HEK293 (cell line): ENCODE results near the gene KNG1.

ENCODE experiments used
- CTCF ChIA-PET: fragments of 350-600 bp; formaldehyde crosslinking; extraction: SDS; loops from one replicate; lab custom pipeline; 2021; ENCODE audit warnings: antibody characterized with exemption; lab: Yijun Ruan, JAX
- POLR2A ChIA-PET: fragments of 300-600 bp; formaldehyde crosslinking; extraction: SDS; loops from one replicate; lab custom pipeline; 2020; ENCODE audit warnings: antibody characterized with exemption, inconsistent platforms; lab: Yijun Ruan, JAX
- H3K27ac ChIP-seq: fragments of 200-500 bp; sonication (Bioruptor generic); 2 replicates; pipeline ENCODE4 v1.5.1; 2014; ENCODE audit warnings: low read depth, low read length, control low read depth, inconsistent platforms; ENCODE audit errors: extremely low read depth
- H3K36me3 ChIP-seq, 2 experiments: fragments of 200-500 bp in 1 of 2; sonication (Bioruptor generic) in 1 of 2; 1 replicate in 1 of 2; 2 replicates in 1 of 2; pipeline ENCODE4 v1.5.1; 2014 to 2017; ENCODE audit warnings: inconsistent platforms in 2 of 2, low read length in 2 of 2; ENCODE audit not compliant: control insufficient read depth in 2 of 2, insufficient read depth in 1 of 2
- H3K4me1 ChIP-seq: fragments of 200-500 bp; sonication (Bioruptor generic); 2 replicates; pipeline ENCODE4 v1.5.1; 2014; ENCODE audit warnings: mild to moderate bottlenecking, low read length, inconsistent platforms; ENCODE audit not compliant: control insufficient read depth, insufficient read depth
- H3K4me3 ChIP-seq: 2 replicates; pipeline ENCODE4 v1.5.1; 2011; ENCODE audit warnings: low read depth, mild to moderate bottlenecking, control low read depth, low read length, moderate library complexity
- H3K9me3 ChIP-seq: fragments of 200-500 bp; sonication (Bioruptor generic); 2 replicates; pipeline ENCODE4 v1.5.1; 2014; ENCODE audit warnings: low read depth, low read length, inconsistent platforms; ENCODE audit not compliant: control insufficient read depth, insufficient read depth
- ELK4 ChIP-seq: IDR thresholded peaks from 2 replicates; pipeline ENCODE4 v1.6.1; 2011; ENCODE audit warnings: mild to moderate bottlenecking, low read depth, low read length, borderline replicate concordance
- GLIS1 ChIP-seq: fragments of 450-650 bp; formaldehyde crosslinking; IDR thresholded peaks from 2 replicates; pipeline ENCODE4 v1.5.1; 2016; ENCODE audit warnings: missing biosample characterization, missing genetic modification characterization
- HIC1 ChIP-seq: fragments of 450-650 bp; formaldehyde crosslinking; IDR thresholded peaks from 2 replicates; pipeline ENCODE4 v1.5.1; 2016; ENCODE audit warnings: missing biosample characterization, missing genetic modification characterization
- HOXD13 ChIP-seq: sonication (generic); formaldehyde crosslinking; IDR thresholded peaks from 2 replicates; pipeline ENCODE4 v1.8.0; 2022; ENCODE audit warnings: missing genetic modification reagents, borderline replicate concordance
- PATZ1 ChIP-seq: fragments of 450-650 bp; formaldehyde crosslinking; IDR thresholded peaks from 2 replicates; pipeline ENCODE4 v1.5.1; 2016; ENCODE audit warnings: missing biosample characterization, missing genetic modification characterization
- SALL2 ChIP-seq: fragments of 450-650 bp; formaldehyde crosslinking; IDR thresholded peaks from 2 replicates; pipeline ENCODE4 v1.5.0; 2017; ENCODE audit warnings: missing biosample characterization, mild to moderate bottlenecking, missing genetic modification characterization, borderline replicate concordance
- SP3 ChIP-seq: fragments of 450-650 bp; formaldehyde crosslinking; IDR thresholded peaks from 2 replicates; pipeline ENCODE4 v1.5.1; 2016; ENCODE audit warnings: missing biosample characterization, missing genetic modification characterization
- TRIM28 ChIP-seq: IDR thresholded peaks from 2 replicates; pipeline ENCODE4 v1.6.1; 2011; ENCODE audit warnings: low read length, control low read depth, borderline replicate concordance
- TSHZ1 ChIP-seq: fragments of 450-650 bp; formaldehyde crosslinking; IDR thresholded peaks from 2 replicates; pipeline ENCODE4 v1.5.1; 2016; ENCODE audit warnings: missing biosample characterization, missing genetic modification characterization, borderline replicate concordance
- ZBTB6 ChIP-seq: fragments of 450-650 bp; formaldehyde crosslinking; IDR thresholded peaks from 2 replicates; pipeline ENCODE4 v1.5.1; 2017; ENCODE audit warnings: missing biosample characterization, missing genetic modification characterization
- ZFP37 ChIP-seq: fragments of 450-650 bp; formaldehyde crosslinking; IDR thresholded peaks from 2 replicates; pipeline ENCODE4 v1.5.1; 2016; ENCODE audit warnings: missing biosample characterization, missing genetic modification characterization
- ZFP41 ChIP-seq: fragments of 450-650 bp; formaldehyde crosslinking; IDR thresholded peaks from 2 replicates; pipeline ENCODE4 v1.5.1; 2016; ENCODE audit warnings: missing biosample characterization, missing genetic modification characterization, borderline replicate concordance
- ZNF10 ChIP-seq: fragments of 450-650 bp; formaldehyde crosslinking; IDR thresholded peaks from 2 replicates; pipeline ENCODE4 v1.5.1; 2017; ENCODE audit warnings: missing biosample characterization, missing genetic modification characterization
- ZNF138 ChIP-seq: fragments of 450-650 bp; formaldehyde crosslinking; IDR thresholded peaks from 2 replicates; pipeline ENCODE4 v1.5.1; 2016; ENCODE audit warnings: missing biosample characterization, missing genetic modification characterization, borderline replicate concordance
- ZNF223 ChIP-seq: fragments of 450-650 bp; formaldehyde crosslinking; IDR thresholded peaks from 2 replicates; pipeline ENCODE4 v1.5.1; 2016; ENCODE audit warnings: missing biosample characterization, missing genetic modification characterization
- ZNF501 ChIP-seq: fragments of 450-650 bp; formaldehyde crosslinking; IDR thresholded peaks from 2 replicates; pipeline ENCODE4 v1.5.1; 2016; ENCODE audit warnings: missing biosample characterization, missing genetic modification characterization
- ZNF544 ChIP-seq: fragments of 450-650 bp; formaldehyde crosslinking; IDR thresholded peaks from 2 replicates; pipeline ENCODE4 v1.5.0; 2017; ENCODE audit warnings: missing biosample characterization, missing genetic modification characterization
- ZNF596 ChIP-seq: fragments of 450-650 bp; IDR thresholded peaks from 2 replicates; pipeline ENCODE4 v1.5.0; 2018; ENCODE audit warnings: missing biosample characterization, mild to moderate bottlenecking, missing genetic modification characterization, moderate library complexity
- ZNF610 ChIP-seq: fragments of 450-650 bp; formaldehyde crosslinking; IDR thresholded peaks from 2 replicates; pipeline ENCODE4 v1.5.1; 2016; ENCODE audit warnings: missing biosample characterization, missing genetic modification characterization, borderline replicate concordance
- ZNF660 ChIP-seq: fragments of 450-650 bp; IDR thresholded peaks from 2 replicates; pipeline ENCODE4 v1.5.1; 2018; ENCODE audit warnings: missing biosample characterization, mild to moderate bottlenecking, missing genetic modification characterization
- ZSCAN5A ChIP-seq: fragments of 450-650 bp; formaldehyde crosslinking; IDR thresholded peaks from 2 replicates; pipeline ENCODE4 v1.5.1; 2016; ENCODE audit warnings: missing biosample characterization, missing genetic modification characterization

The KNG1 gene

GRCh38 chr3:186783058-186783730 is 66.0 kb downstream of the KNG1 start, which contains the start of gene EIF4A2 (continued):
- TF ChIP-seq ZFP41 (tag by site-specific recombination), result no peak
- peak; percentile 59; the same call in 1 of the 2 replicates for TF ChIP-seq ZBTB6 (tag by site-specific recombination)
- TF ChIP-seq ZNF501 (tag by site-specific recombination), result peak; percentile 78; the same call in 1 of the 2 replicates
- TF ChIP-seq ZNF596 (tag by site-specific recombination), result peak; percentile 20; the same call in 1 of the 2 replicates
- TF ChIP-seq SP3 (tag by site-specific recombination), result peak; percentile 86
- TF ChIP-seq ZNF223, result 0 out of 2 replicates have a peak, but pooled peaks have one; percentile 12

- Histone ChIP-seq H3K9me3 (no peaks in the 10 kb centered on the region), H3K4me1 (no peaks in the 10 kb centered on the region), H3K36me3 (peaks cover 0 to 54% of the 10 kb centered on the region in 2 experiments; a peak in 2 of 3 replicates), H3K27ac (peak overlapping the region; percentile 97), H3K4me3 (peak overlapping the region; percentile 100)
- CTCF ChIA-PET, result interaction anchor here (0.6 to 0.7 kb wide), 2 partner anchors 20 to 235 kb away, joined by 3 to 4 read pairs; no protein-coding TSS in a partner anchor
- POLR2A ChIA-PET, result interaction anchor here (0.9 to 4.2 kb wide), 17 partner anchors 8 to 218 kb away, joined by 3 to 35 read pairs (median 5); partner anchors contain the start of genes DNAJB11 and RFC4
- no peak for TF ChIP-seq ZNF660 (tag by site-specific recombination)
- no peak for TF ChIP-seq ELK4
- TF ChIP-seq TRIM28, result no peak
- TF ChIP-seq GLIS1 (tag by site-specific recombination), result 0 out of 2 replicates have a peak, but pooled peaks have one; percentile 21
- TF ChIP-seq TSHZ1 (tag by site-specific recombination), result no peak
- TF ChIP-seq HOXD13 (CRISPR knock-in tag), result no peak
- TF ChIP-seq ZNF138 (tag by site-specific recombination), result 0 out of 2 replicates have a peak, but pooled peaks have one; percentile 13
- 0 out of 2 replicates have a peak, but pooled peaks have one; percentile 19 for TF ChIP-seq ZNF610 (tag by site-specific recombination)
- TF ChIP-seq HIC1 (tag by site-specific recombination), result peak; percentile 91
- no peak for TF ChIP-seq SALL2 (tag by site-specific recombination)
- no peak for TF ChIP-seq ZSCAN5A
- no peak for TF ChIP-seq ZNF10 (tag by site-specific recombination)
- TF ChIP-seq PATZ1 (tag by site-specific recombination), result peak; percentile 81
- TF ChIP-seq ZFP37, result peak; percentile 40; the same call in 1 of the 2 replicates
- TF ChIP-seq ZFP41 (tag by site-specific recombination), result no peak; the same call in 1 of the 2 replicates
- no peak for TF ChIP-seq ZNF544 (tag by site-specific recombination)
These were observed 66.8 kb downstream of the KNG1 start for GRCh38 chr3:186783731-186784515.
